Measurements from ENCODE around the gene ADAM12.

DNA sequence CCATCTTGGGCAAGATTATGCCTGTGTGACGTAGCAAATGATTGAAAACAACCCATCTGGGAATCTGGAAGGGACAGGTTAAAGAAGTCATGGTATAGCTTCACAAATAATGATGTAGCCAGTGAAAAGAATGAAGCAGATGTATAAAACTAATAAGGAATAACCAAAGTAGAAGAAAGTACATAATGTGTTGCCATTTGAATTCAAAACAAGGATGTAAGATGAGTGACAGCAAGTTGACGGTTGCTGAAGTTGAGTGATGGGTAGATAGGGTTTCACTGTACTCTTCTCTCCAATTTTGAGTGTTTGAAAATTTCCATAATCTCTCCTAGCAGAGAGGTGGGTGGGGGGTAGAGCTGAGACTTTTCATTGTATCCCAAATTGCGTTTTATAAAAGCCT is 358.3 kb downstream of the ADAM12 start:
- TF ChIP-seq EZH2phosphoT487 (IDR thresholded peaks at IDR 0.05; ENCODE audit: borderline replicate concordance) = no peak
- TF ChIP-seq, protein P1, sequence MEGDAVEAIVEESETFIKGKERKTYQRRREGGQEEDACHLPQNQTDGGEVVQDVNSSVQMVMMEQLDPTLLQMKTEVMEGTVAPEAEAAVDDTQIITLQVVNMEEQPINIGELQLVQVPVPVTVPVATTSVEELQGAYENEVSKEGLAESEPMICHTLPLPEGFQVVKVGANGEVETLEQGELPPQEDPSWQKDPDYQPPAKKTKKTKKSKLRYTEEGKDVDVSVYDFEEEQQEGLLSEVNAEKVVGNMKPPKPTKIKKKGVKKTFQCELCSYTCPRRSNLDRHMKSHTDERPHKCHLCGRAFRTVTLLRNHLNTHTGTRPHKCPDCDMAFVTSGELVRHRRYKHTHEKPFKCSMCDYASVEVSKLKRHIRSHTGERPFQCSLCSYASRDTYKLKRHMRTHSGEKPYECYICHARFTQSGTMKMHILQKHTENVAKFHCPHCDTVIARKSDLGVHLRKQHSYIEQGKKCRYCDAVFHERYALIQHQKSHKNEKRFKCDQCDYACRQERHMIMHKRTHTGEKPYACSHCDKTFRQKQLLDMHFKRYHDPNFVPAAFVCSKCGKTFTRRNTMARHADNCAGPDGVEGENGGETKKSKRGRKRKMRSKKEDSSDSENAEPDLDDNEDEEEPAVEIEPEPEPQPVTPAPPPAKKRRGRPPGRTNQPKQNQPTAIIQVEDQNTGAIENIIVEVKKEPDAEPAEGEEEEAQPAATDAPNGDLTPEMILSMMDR (conservative IDR thresholded peaks at IDR 0.05; ENCODE audit: low read length) = no peak

Data from Loucy (cell line).